HG03457 (cell line): Measurements from ENCODE around the gene RBMY1D.
"Not testable (repeated sequence)": the region's sequence is repeated elsewhere in the genome, so short reads cannot be mapped to it uniquely, and the experiment has no call there.

ENCODE experiments used
- ATAC-seq: cut with Tn5 transposase; IDR thresholded peaks from one replicate; pipeline ENCODE4 v1.9.1; 2021; ENCODE audit warnings: moderate number of reproducible peaks; ENCODE audit not compliant: unreplicated experiment

The RBMY1D gene

DNA sequence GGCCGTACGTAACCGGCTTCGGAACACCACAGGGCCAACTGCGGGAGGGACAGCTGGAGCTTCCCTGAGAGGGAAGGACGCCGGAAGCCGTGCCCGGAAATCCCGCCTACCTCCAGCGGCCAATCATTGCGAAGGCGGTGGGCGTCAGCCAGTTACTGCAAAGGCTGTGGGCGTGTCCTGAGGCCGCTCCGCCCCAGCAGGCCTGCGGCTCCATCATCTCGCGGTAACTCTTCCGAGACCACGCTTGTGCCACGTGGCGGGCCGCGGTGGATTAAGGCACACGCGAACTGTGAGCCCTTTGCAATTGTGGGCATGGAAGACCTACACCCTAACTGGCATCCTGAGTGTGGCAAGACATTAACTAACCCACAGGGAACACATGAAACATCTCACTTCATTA lies at the start of gene RBMY1D:
Gene RBMY1D, minus strand, starts transcription at position 101 of the 400 bp plus-strand sequence. CDS start 2,013 bp downstream, outside the sequence.
- not testable (repeated sequence) for ATAC-seq

DNA sequence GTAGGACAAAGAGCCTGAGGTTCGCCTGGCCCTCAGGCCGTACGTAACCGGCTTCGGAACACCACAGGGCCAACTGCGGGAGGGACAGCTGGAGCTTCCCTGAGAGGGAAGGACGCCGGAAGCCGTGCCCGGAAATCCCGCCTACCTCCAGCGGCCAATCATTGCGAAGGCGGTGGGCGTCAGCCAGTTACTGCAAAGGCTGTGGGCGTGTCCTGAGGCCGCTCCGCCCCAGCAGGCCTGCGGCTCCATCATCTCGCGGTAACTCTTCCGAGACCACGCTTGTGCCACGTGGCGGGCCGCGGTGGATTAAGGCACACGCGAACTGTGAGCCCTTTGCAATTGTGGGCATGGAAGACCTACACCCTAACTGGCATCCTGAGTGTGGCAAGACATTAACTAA lies 23.6 kb upstream of the RBMY1D start, which contains the start of gene RBMY1E:
Gene RBMY1E, minus strand, starts transcription at position 101 of the 400 bp plus-strand sequence. CDS start 1,978 bp downstream, outside the sequence.
- not testable (repeated sequence) for ATAC-seq

DNA sequence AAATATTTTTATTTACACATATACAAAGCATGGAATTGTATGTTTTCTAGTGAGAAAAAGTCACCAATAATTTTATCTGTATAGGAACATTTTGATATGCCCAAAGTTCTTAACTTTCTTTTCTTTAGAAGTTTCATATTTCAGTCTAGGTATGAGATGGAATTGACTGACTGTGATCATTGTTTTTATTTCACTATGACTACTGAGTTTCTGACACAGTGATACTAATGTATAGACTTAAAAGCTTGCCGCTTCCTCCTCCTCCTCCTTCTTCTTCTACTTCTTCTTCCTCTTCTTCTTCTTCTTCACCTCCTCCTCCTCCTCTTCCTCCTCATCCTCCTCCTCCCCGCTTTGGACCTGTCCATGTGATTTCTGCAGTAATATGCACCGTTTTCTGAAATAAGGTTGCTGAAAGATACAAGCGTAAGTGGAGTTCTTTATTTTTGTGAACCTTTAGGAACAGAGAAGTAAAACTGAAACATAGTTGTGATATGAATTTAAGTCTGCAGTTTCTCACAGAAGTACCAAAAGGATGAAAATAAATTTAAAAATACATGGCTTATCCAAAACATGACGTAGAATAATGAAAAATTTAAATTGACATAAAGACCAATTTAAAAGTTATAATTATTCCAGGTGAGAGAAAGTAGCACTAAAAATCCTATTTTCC lies 24.8 kb downstream of the RBMY1D start:
- ATAC-seq = peak; percentile 75

DNA sequence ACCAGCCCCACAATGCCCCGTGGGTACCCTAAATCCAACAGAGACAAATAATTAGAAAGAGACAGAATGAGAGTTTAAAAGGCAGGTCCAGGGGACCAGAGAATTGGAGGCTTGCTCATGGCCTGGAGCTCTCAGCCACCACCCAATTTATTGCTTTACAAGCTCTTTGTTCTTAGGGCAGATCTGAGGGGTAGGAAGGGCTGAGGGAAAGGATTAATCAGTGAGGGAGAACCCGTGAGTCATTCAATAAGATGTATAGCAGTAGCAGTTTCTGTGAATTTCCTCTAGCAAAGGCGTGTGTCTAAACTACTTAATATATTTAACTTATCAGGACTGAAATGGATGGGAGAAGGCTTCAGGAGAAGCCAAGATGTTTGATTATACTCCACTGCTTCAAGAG lies 48.8 kb downstream of the RBMY1D start:
- no peak for ATAC-seq

DNA sequence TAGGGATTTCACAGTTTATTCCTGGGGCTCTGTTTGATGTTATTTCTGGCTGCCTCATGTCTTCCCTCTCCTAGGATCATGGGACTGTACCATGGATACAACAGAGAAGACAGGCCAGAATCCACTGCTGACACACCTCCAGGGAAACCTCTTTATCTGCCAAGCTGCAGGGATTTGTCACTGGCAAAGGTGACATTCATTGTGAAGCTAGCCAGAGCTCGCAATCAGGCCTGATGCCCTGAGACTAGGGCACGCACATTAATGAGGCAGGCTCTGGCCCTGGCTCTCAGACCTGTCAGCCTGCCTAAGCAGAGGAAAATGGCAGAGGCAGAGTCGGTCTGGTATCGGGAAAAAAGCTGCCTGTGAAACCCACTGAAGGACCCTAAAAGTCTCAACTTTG lies 52.2 kb downstream of the RBMY1D start:
- no peak for ATAC-seq

DNA sequence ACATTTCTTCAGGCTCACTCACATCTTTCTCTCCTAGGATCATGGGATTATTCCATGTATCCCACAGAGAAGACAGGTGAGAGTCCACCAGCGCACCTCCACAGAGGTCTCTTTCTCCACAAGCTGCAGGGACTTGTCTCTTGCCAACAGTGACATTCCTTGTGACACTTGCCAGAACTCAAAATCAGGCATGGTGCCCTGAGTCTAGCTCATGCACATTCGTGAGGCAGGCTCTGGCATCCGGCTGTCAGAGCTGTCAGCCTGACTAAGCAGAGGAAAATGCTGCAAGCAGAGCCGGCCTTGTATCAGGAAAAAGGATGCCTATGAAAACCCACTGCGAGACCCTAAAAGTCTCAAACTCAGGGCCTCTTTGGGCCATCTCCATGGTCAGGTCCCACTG lies 54.8 kb downstream of the RBMY1D start:
- ATAC-seq = no peak

DNA sequence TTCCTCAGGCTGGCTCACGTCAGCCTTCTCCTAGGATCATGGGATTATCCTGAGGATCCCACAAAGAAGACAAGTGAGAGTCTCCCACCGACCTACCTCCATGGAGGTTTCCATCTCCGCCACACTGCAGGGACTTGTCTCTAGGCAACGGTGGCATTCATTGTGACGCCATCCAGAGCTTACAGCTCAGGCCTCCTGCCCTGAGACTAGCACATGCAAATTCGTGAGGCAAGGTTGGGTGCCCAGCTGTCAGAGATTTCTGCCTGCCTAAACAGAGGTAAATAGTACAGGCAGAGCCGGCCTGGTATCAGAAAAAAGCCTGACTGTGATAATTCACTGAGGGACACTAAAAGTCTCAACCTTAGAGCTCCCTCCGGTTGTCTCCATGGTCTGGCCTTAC lies 58.0 kb downstream of the RBMY1D start:
- peak; percentile 57 for ATAC-seq

DNA sequence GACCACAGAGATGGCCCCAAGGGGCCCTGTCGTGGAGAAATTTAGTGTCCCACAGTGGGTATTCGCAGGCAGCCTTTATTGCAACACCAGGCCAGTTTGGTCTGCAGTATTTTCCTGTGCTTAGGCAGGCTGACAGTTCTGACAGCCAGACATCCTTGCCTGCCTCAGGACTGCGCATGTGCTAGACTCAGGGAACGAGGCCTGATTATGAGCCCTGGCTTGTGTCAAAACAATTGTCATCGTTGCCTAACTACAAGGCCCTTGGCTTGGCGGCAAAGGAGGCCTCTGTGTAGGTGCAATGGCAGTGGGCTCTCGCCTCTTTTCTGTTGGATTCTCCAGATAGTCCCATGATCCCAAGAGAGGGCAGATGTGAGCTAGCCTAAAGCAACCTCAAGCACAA lies 59.3 kb downstream of the RBMY1D start:
- ATAC-seq = no peak
